ENCODE results near the gene NUP133.
"Not testable (repeated sequence)": the region's sequence is repeated elsewhere in the genome, so short reads cannot be mapped to it uniquely, and the experiment has no call there.

Gene NUP133

DNA sequence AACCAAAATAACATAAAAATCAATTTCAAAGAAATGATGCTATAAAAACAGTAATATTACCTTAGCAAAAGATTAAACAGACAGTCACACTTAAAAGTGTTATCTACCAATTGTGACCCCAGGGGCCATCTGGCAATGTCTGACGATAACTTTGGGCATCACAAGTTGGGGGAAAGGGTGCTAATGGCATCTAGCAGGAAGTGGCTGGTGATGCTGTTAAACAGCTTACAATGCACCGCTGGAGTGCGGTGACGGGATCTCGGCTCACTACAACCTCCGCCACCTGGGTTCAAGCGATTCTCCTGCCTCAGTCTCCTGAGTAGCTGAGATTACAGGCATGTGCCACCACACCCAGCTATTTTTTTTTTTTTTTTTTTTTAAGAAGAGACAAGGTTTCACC lies 27.6 kb downstream of the NUP133 start:
- H3K36me3 ChIP-seq (ENCODE audit: insufficient read depth, low read length): peaks cover 18% of the 10 kb centered on the region
- no peaks in the 10 kb centered on the region for H3K9me3 ChIP-seq (ENCODE audit: control insufficient read depth, insufficient read depth, low read length)
- H3K4me1 ChIP-seq (ENCODE audit: insufficient read depth, low read length): peaks cover 6% of the 10 kb centered on the region
- no peak overlapping the region for H3K9ac ChIP-seq (ENCODE audit: low read depth, low read length)

DNA sequence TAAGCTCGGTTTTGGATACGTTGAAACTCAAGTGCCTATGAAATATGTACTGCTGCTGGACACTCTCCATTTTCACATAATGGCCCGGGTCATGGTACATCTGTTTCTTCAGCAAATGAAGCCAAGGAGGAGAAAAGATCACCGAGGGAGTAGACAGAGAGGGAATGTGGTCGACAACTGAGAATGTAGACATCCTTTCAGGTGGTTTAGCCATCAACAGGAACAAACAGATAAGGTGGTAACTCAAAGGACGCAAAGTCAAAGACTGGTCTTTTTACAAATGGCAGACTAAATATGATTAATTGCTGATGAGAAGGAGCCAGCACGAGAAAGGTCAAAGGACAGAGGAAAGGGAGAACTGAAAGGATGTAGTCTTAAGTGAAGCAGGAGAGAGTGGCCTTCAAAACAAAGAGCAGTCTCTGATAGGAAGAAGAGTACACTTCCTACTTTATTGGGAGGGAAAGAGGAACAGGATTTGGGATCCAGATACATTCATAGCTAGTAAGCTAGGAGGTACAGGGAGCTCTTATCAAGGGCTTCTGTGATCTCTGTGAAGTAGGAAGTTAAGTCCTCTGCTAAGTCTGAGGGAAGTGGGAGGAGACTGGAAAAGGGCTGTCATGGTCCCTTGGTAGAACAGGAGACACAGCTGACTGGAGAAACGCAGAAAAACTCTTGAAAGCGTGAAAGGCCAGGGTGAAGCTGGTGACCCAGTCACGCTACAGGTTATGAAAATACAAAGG lies 28.3 kb downstream of the NUP133 start:
- H3K36me3 ChIP-seq (ENCODE audit: insufficient read depth, low read length): peaks cover 18% of the 10 kb centered on the region
- H3K9ac ChIP-seq (ENCODE audit: low read depth, low read length): no peak overlapping the region

DNA sequence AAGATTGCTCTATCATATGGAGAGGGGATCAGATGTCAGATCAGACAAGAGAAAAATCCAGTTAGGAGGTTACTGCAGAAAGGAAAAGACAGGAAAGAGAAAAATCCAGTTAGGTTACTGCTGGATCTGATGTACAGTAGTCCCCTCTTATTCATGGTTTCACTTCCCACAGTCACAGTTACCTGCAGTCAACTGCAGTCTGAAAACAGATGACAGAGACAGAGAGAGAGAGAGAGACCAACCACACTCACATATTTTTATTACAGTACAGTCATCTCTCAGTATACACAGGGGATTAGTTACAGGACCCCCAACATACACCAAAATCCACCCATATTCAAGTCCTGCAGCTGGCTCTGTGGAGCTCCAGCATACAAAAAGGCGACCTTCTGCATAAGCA lies 29.3 kb downstream of the NUP133 start:
- Histone ChIP-seq H3K4me1 (ENCODE audit: insufficient read depth, low read length) (peaks cover 6% of the 10 kb centered on the region), H3K9me3 (ENCODE audit: control insufficient read depth, insufficient read depth, low read length) (no peaks in the 10 kb centered on the region), H3K9ac (ENCODE audit: low read depth, low read length) (no peak overlapping the region), H3K36me3 (ENCODE audit: insufficient read depth, low read length) (peaks cover 14% of the 10 kb centered on the region)

More for the DNA sequence above, 28.3 kb downstream of the NUP133 start:
- no peaks in the 10 kb centered on the region for H3K9me3 ChIP-seq (ENCODE audit: control insufficient read depth, insufficient read depth, low read length)
- peaks cover 6% of the 10 kb centered on the region for H3K4me1 ChIP-seq (ENCODE audit: insufficient read depth, low read length)

DNA sequence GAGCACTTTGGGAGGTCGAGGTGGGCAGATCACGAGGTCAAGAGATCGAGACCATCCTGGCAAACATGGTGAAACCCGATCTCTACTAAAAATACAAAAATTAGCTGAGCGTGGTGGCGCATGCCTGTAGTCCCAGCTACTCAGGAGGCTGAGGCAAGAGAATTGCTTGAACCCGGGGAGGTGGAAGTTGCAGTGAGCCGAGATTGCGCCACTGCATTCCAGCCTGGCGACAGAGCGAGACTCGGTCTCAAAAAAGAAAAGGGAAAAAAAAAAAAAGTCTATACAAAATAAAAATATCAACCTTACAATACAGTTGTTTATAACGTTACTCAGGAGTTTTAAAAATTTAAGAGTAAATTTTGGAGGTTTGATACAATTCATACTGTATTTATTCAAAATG lies 32.3 kb downstream of the NUP133 start:
- H3K4me1 ChIP-seq (ENCODE audit: insufficient read depth, low read length); H3K9ac ChIP-seq (ENCODE audit: low read depth, low read length); H3K9me3 ChIP-seq (ENCODE audit: control insufficient read depth, insufficient read depth, low read length): not testable (repeated sequence)
- H3K36me3 ChIP-seq (ENCODE audit: insufficient read depth, low read length): peaks cover 20% of the 10 kb centered on the region

DNA sequence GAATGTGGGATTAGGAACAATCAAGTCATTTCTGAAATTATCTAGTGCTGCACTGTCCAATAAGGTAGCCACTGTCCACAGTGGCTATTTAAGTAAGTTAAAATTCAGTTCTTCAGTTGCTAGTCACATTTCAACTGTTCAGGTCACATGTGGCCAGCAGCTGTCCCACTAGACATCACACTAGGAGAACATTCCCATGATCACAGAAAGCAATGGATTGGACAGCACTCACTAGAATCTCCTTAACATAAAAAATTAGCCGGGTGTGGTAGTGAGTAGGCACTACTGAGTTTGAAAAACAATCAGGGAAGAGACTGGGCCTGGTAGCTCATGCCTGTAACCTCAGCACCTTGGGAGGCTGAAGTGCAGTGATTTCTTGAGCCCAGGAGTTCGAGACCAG lies 33.6 kb downstream of the NUP133 start:
- Histone ChIP-seq H3K9me3 (ENCODE audit: control insufficient read depth, insufficient read depth, low read length) (no peaks in the 10 kb centered on the region), H3K36me3 (ENCODE audit: insufficient read depth, low read length) (peaks cover 19% of the 10 kb centered on the region; the same call in 1 of the 2 replicates), H3K9ac (ENCODE audit: low read depth, low read length) (no peak overlapping the region), H3K4me1 (ENCODE audit: insufficient read depth, low read length) (no peaks in the 10 kb centered on the region)

DNA sequence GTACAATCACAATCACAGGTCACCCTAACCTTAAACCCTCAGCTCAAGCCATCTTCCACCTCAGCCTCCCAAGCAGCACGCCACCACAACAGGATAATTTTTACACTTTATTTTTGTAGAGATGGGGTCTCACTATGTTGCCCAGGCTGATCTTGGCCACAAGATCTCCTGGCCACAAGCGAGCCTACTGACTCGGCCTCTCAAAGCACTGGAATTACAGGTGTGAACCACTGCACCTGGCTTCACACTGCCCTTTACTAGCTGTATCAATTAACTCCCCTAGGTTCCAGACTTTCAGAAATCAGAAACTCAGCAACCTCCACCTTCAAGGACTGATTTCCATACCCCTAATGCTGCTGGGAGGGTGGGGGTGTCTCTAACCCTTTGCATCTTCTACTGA lies 37.0 kb downstream of the NUP133 start:
- no peak overlapping the region for H3K9ac ChIP-seq (ENCODE audit: low read depth, low read length)
- peaks cover 13% of the 10 kb centered on the region for H3K36me3 ChIP-seq (ENCODE audit: insufficient read depth, low read length)
- no peaks in the 10 kb centered on the region for H3K9me3 ChIP-seq (ENCODE audit: control insufficient read depth, insufficient read depth, low read length)

DNA sequence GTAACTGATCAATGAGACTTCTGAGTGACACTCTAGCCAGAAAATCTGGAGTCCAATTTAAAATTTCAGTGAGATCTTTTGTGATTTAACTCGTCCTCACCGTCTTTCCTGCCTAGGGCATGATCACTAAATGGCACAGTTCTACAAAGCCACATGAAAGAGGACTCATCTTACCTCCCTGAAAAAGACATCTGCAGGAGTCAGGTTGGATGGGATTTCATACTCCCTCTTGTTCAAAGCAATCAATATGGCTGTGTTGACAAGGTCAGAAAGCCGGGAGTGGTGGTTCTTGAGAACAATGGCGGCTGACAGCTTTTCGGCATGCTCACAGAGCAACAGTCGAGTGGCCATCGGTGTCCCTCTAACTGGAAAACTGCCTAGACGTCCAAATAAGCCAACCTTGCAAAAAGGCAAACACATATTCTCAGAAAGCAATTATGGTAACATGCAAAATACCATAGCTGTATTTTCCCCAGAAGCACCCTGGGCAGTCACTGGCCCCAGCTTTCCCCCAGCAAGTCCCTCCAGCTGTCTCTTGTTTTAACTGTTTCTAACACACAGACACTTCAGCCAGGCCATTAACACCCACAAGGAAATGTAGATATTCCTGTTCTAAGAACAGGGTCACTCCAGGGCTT lies 37.6 kb downstream of the NUP133 start:
- Histone ChIP-seq H3K4me1 (ENCODE audit: insufficient read depth, low read length) (no peaks in the 10 kb centered on the region), H3K36me3 (ENCODE audit: insufficient read depth, low read length) (peaks cover 13% of the 10 kb centered on the region), H3K9ac (ENCODE audit: low read depth, low read length) (no peak overlapping the region), H3K9me3 (ENCODE audit: control insufficient read depth, insufficient read depth, low read length) (no peaks in the 10 kb centered on the region)

More for the DNA sequence above, 37.0 kb downstream of the NUP133 start:
- H3K4me1 ChIP-seq (ENCODE audit: insufficient read depth, low read length): no peaks in the 10 kb centered on the region

DNA sequence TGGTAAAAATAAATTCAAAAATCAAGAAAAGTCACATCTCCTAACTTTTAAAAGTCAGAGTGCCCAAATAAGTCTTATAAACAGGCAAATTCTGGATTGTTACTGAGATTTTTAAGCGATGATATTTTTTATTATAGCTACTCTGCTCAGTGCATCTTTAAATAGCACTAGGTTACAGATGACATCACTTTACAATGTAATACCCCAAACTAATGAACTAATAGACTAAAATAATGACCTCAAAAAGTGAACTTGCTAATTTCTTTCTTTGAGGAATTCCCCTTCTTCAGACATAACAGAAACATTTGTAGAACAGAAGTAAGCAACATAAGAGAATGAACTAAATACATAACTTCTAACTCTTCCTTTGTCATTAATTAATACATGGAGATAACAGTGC lies 41.3 kb downstream of the NUP133 start:
- Histone ChIP-seq H3K9ac (ENCODE audit: low read depth, low read length) (no peak overlapping the region), H3K4me1 (ENCODE audit: insufficient read depth, low read length) (no peaks in the 10 kb centered on the region), H3K9me3 (ENCODE audit: control insufficient read depth, insufficient read depth, low read length) (no peaks in the 10 kb centered on the region), H3K36me3 (ENCODE audit: insufficient read depth, low read length) (peaks cover 24% of the 10 kb centered on the region)

DNA sequence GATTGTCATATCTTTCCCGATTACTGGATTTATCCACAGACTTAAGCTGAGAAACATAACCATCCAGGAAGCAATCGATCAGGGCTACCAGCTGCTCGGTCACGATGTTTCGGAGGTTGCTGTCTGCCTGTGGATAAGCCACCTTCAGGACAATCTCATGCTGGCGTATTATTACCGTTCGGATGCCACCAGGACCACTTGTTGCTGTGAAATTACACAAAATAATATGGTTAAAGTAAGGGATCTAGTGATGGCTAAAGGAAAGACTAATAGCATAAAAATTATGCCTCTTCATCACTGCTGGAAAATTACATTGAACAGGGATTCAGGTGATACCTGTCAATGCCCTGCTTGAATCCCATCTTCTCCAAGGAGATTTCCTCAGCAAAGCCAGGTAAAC lies 43.5 kb downstream of the NUP133 start:
- no peak overlapping the region for H3K9ac ChIP-seq (ENCODE audit: low read depth, low read length)
- H3K36me3 ChIP-seq (ENCODE audit: insufficient read depth, low read length): peaks cover 27% of the 10 kb centered on the region
- no peaks in the 10 kb centered on the region for H3K4me1 ChIP-seq (ENCODE audit: insufficient read depth, low read length)
- no peaks in the 10 kb centered on the region for H3K9me3 ChIP-seq (ENCODE audit: control insufficient read depth, insufficient read depth, low read length)

DNA sequence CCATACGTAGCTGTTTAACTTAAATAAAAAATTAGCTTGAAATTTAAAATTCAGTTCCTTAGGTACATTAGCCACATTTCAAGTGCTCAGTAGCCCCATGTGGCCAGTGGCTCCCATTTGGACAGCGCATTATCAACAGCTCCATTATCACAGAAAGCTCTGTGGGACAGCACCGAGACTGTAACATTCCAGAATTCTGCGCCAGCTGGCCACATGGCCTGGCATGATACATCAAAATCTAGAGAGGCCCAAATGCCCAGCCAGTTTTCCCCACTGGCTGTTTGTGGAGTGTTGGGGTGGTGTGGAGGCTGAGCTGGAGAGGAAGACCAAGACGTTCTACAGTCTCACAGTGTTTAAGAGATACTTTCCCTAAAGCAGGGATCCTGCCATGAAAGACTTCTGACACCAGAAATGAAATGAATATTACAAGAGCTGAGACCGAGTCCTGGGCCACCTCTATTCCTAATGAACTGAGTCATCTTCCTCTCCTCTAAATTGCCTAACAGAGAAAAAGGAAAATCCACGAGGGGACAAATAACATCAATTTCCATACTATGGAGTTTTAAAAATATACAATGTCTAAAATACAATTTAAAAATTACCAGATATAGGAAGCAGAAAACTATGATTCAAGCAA lies 47.0 kb downstream of the NUP133 start:
- Histone ChIP-seq H3K9ac (ENCODE audit: low read depth, low read length) (no peak overlapping the region), H3K9me3 (ENCODE audit: control insufficient read depth, insufficient read depth, low read length) (no peaks in the 10 kb centered on the region), H3K36me3 (ENCODE audit: insufficient read depth, low read length) (peaks cover 30% of the 10 kb centered on the region), H3K4me1 (ENCODE audit: insufficient read depth, low read length) (no peaks in the 10 kb centered on the region)

DNA sequence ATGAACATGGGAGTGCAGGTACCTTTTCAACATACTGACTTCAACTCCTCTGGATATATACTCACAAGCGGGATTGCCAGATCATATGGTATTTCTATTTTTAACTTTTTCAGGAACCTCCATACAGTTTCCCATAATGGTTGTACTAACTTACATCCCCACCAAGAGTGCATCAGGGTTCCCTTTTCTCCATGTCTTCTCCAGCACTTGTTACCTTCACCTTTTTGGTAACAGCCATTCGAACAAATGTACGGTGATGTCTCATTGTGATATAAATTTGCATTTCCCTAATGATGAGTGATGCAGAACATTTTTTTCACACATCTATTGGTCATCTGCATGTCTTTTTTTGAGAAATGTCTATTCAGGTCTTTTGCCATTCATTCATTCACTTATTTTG lies 48.3 kb downstream of the NUP133 start:
- Histone ChIP-seq H3K36me3 (ENCODE audit: insufficient read depth, low read length) (peaks cover 30% of the 10 kb centered on the region), H3K9me3 (ENCODE audit: control insufficient read depth, insufficient read depth, low read length) (no peaks in the 10 kb centered on the region), H3K9ac (ENCODE audit: low read depth, low read length) (no peak overlapping the region), H3K4me1 (ENCODE audit: insufficient read depth, low read length) (no peaks in the 10 kb centered on the region)

DNA sequence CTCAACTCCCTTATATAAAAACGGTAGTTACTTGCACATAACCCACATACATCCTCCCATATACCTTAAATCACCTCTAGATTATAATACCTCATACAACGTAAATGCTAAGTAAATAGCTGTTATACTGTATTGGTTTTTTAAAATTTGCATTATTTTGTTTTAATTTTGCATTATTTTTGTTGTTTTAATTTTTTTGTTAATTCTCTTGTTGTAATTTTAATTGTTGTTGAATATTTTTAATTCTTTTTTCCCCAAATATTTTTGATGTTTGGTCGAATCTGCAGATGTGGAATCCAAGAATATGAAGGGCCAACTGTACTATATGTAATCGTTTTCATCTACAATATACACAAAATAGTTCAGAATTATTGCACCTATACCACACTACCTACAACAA lies 50.7 kb downstream of the NUP133 start:
- H3K9me3 ChIP-seq (ENCODE audit: control insufficient read depth, insufficient read depth, low read length): no peaks in the 10 kb centered on the region
- peaks cover 16% of the 10 kb centered on the region for H3K36me3 ChIP-seq (ENCODE audit: insufficient read depth, low read length)
- no peak overlapping the region for H3K9ac ChIP-seq (ENCODE audit: low read depth, low read length)
- H3K4me1 ChIP-seq (ENCODE audit: insufficient read depth, low read length): peaks cover 6% of the 10 kb centered on the region; the same call in 1 of the 2 replicates

DNA sequence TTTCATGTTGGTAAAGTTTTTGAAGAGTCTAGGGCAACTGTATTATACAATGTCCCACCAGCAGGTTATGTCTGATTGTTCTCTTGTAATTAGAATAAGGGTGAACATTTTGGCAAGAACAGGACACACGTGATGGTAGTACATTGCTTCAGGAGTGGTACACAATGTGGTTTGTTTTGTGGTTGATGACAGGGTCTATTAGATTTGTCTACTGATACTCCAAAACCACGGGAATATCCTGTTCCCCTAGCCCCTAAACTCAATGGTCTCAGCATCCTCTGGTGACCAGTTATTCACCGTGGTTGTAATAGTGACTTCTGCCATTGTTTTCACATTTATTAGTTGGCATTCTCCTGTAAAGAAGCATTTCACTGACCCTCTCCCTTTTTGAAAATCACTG lies 52.1 kb downstream of the NUP133 start:
- Histone ChIP-seq H3K36me3 (ENCODE audit: insufficient read depth, low read length) (peaks cover 15% of the 10 kb centered on the region), H3K9ac (ENCODE audit: low read depth, low read length) (no peak overlapping the region), H3K4me1 (ENCODE audit: insufficient read depth, low read length) (peaks cover 6% of the 10 kb centered on the region; the same call in 1 of the 2 replicates), H3K9me3 (ENCODE audit: control insufficient read depth, insufficient read depth, low read length) (no peaks in the 10 kb centered on the region)

DNA sequence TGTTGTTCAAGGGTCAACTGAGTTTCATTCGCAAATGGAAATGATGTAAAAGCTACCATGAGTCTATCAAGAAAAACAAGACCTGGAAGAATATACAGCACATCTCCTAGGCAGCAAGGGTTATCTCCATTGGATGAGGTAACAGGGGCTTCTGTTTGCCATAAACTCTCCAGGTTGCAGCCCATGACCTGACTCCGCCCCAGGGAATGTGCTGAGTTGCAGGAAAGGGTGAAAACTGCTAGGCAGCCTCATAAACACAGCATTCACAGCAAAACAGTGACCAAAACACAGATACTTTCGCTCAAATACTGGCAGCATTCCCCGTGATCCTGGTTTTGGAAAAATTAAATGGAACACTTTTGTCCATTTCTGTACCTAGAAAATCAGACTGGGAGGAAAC lies 54.1 kb downstream of the NUP133 start:
- H3K9me3 ChIP-seq (ENCODE audit: control insufficient read depth, insufficient read depth, low read length): no peaks in the 10 kb centered on the region
- peaks cover 6% of the 10 kb centered on the region; the same call in 1 of the 2 replicates for H3K4me1 ChIP-seq (ENCODE audit: insufficient read depth, low read length)
- no peak overlapping the region for H3K9ac ChIP-seq (ENCODE audit: low read depth, low read length)
- peaks cover 7% of the 10 kb centered on the region for H3K36me3 ChIP-seq (ENCODE audit: insufficient read depth, low read length)
